GM18519 (cell line): Measurements from ENCODE around the gene FRAS1.
"Not testable (repeated sequence)": the region's sequence is repeated elsewhere in the genome, so short reads cannot be mapped to it uniquely, and the experiment has no call there.

ENCODE experiments used
- ATAC-seq: cut with Tn5 transposase; IDR thresholded peaks from one replicate; pipeline ENCODE4 v1.9.1; 2021; ENCODE audit warnings: mild to moderate bottlenecking, moderate library complexity; ENCODE audit not compliant: unreplicated experiment, low FRiP score

The FRAS1 gene

DNA sequence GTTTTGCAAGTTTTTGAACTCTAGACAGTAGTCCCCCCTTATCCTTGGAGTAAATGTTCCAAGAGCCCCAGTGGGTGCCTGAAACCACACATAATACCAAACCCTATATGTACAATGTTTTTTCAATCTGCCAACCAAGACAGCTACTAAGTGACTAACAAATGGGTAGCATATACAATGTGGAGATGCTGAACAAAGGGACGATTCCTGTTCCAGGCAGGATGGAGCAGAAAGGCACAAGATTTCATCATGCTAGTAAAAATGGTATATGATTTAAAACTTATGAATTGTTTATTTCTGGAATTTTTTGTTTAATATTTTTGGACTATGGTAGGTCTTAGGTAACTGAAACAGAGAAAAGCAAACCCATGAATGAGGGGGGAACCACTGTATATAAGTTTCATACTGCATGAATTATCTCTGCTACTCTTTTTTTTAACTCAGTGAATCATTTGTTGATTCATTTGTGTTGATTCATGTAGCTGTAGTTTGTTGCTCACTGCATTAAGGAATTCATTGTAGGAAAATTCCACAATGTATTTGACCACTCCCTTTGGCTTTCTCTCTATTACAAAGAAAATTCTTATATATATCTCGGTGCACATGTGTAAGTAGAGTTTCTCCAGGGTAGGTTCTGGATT is 472.6 kb downstream of the FRAS1 start:
- ATAC-seq, result no peak

DNA sequence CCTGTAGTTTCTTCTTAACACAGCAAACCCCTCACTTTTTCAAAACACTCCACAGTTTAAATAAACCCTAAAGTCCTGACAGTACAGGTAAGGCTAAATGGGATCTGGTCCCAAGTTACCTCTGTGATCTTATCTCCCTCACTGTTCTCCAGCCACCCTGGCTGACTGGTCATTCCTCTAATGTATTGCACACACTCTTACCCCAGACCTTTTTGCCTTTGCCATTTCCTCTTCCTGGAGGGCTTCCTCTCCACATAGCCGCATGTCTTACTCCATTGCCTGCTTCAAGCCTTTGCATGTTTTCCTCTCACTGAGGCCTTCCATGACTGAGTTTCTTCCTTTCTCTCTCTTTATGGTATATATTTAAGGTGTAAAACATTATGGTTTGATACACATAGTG is 474.9 kb downstream of the FRAS1 start:
- ATAC-seq, result no peak

DNA sequence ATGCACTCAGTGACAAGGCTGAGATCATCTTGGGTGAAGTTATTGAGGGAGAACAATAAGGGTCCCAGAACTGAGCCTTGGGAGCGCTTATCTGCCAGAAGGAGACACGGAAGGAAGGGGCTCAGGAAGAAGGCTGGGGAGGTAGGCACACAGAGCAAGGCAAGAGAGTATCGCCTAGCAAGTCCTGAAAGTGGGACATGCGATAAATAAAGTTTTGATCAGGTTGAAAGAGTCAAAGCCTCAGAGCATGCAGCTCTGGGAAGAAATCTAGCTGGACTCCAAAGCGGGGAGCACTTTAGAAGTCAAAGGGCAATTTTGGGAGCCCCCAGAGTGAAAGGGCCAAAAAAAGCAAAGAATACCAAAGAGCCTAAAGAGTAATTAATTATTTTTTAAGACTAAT is 476.7 kb downstream of the FRAS1 start:
- ATAC-seq, result no peak

- no peak for ATAC-seq
Observed at GRCh38 chr4:78534286-78534955, 477.3 kb downstream of the FRAS1 start.

DNA sequence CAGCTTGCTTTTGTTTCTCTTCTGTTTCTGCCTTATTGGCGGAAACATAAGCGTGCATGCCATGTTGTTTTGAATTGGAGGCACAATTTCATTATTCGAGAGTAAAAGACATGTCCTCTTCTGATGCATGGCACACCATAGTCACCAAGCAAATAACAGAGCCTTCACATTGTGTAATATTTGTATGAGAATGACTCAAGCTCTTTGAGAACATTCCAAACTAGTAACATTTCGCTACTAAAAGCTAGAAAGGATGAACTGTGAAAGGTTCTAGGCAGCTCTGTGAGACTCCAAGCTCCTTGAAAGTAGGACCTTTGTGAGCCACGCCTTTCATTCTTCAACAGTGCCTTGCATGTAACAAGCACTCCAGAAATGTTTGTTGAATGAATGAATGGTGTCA is 485.2 kb downstream of the FRAS1 start:
- no peak for ATAC-seq

GRCh38 chr4:78543424-78544125 is 486.5 kb downstream of the FRAS1 start:
- ATAC-seq, result no peak

DNA sequence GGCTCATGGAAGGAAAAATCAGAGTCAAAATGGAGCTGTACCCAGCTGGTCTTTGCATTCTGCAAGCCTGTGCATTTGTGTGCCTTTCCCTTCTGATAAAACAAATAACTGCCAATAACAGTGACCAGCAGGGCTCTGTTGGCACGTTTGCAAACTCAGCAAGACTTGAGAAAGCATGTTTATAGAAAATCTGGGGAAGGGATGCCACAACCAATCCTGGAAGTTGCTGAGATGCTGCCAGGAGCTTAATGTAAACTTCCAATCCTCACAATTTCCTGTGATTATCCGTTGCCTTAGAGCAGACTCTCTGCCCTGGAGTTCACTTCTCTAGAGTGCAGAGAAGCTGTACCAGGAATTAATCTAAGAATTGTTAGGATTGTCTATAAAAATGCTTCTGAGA is 487.6 kb downstream of the FRAS1 start:
- ATAC-seq, result no peak

DNA sequence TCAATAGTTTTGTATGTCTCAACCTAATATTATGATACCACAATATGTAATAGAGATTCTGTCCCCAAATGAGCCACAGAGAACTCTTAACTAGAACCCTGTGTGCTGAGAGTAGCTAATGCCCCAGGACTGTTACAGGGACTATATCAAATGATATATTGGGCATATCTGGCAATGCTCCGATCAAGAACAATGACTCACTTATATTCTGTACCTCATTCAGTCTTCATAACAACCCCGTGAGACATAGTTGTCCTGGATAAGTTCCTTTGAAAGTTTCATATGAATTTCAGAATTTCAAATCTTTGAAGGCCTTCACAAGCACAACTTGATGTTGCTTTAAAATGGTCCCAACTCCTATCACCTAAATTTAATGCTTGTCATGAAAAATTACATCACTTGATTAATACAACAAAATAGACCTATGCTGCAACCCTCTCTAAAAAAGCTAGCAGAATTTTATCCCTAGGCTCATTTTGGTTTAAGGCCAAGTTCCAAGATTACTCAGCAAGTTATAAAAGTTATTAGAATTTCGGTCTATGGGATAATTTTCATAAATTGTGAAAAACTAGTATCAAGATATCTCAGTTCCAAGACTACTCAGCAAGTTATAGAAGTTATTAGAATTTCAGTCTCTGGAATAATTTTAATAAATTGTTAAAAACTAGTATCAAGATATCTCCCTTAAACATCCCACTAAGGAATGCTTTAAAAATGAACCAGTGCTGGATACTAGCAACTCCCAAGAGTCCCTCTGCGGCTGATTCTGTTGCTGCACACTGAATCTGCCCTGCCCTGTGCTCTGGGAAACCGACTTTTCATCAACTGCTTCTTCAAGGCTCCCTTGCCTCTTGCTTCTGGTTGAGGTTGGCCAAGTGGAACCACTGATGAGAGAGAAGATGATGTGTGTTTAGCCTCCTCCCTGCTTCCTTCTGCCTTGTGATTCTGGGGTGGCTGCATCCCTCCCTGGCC is 488.4 kb downstream of the FRAS1 start:
- ATAC-seq, result no peak

DNA sequence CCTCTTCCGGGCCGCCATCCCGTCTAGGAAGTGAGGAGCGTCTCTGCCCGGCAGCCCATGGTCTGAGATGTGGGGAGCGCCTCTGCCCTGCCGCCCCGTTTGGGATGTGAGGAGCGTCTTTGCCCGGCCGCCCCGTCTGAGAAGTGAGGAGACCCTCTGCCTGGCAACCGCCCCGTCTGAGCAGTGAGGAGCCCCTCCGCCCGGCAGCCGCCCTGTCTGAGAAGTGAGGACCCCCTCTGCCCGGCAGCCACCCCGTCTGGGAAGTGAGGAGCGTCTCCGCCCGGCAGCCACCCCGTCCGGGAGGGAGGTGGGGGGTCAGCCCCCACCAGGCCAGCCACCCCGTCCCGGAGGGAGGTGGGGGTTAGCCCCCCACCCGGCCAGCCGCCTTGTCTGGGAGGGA is 490.8 kb downstream of the FRAS1 start:
- ATAC-seq, result not testable (repeated sequence)

GRCh38 chr4:78548889-78549288 is 491.8 kb downstream of the FRAS1 start:
- not testable (repeated sequence) for ATAC-seq

DNA sequence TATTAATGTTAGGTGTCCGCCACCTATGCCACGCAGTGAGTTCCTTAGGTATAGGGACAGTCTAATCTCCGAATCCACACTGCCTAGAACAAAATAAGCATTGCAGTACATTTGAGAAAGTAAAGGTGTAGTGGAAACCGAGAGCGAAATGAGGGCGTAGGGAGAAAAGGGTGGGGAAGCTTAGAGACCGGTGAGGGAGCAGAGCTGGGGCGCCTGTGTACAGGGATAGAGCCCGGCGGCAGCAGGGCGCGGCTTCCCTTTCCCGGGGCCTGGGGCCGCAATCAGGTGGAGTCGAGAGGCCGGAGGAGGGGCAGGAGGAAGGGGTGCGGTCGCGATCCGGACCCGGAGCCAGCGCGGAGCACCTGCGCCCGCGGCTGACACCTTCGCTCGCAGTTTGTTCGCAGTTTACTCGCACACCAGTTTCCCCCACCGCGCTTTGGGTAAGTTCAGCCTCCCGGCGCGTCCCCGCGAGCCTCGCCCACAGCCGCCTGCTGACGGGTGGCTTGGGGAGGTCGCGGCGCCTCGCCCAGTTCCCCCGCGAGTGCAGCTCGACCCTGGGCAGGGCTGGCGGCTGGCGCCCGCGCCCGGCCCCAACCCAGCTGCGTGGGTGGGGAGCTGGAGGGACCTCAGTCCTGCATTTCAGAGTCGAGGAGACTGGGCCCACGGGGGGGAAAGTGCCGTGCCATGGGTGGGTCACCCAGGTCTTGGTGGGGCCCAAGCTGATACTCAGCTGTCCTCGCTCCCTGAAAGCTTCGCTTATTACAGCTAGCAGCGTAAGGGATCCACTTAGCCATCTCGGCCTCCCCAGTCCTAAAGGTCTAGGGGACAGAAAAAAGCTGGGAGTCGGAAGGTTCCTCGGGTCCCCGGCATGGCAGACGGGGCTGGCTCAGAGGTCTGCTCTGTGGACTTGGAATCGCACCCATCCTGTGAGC is 494.6 kb downstream of the FRAS1 start, which contains the start of gene ANXA3:
TSS of gene ANXA3 (plus strand) at position 351 of the 932 bp plus-strand sequence. CDS start 2,704 bp downstream, outside the sequence.
- no peak for ATAC-seq

- ATAC-seq, result no peak
Observed at GRCh38 chr4:78552389-78553042, 495.4 kb downstream of the FRAS1 start.

DNA sequence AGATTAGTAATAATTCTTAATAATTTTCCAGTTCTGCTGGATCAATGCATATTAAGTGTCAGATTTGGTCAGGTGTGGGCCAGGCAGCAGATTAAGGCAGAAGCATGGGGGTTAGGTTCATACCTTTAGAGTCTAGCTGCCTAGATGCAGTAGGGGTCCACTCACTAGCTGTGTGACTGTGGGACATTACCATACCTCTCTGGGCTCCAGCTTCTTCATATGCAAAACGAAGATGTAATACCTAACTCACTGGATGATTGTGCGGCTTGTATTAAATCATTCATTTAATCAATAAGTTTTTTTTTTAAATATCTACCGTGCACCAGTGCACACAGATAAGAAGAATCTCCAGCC is 495.9 kb downstream of the FRAS1 start:
- no peak for ATAC-seq

DNA sequence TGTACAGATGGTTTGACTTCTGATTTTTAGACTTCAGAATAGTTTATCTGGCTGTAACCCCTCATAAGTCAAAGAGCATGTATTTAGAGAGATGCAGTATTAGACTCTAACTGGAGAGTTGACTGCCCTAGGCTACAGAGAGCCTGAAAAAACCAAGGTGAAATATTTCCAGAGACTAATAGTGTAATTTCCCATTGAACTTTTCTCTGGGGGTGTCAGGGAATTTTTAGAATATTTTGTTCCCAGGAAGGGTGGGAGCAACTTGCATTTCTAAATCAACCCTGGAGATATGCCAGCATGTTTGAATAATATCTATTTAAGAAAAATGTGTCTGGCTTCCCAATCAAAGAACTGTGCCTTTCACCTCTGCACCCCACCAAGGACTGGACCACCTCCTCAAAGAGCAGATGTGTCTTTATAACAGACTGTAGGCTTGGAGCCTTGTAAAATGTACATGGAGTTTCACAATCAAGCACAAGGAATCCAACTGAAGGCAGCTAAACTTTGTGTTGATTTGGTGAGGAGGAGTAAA is 496.5 kb downstream of the FRAS1 start:
- ATAC-seq, result no peak

GRCh38 chr4:78556665-78557064 is 499.5 kb downstream of the FRAS1 start:
- no peak for ATAC-seq

DNA sequence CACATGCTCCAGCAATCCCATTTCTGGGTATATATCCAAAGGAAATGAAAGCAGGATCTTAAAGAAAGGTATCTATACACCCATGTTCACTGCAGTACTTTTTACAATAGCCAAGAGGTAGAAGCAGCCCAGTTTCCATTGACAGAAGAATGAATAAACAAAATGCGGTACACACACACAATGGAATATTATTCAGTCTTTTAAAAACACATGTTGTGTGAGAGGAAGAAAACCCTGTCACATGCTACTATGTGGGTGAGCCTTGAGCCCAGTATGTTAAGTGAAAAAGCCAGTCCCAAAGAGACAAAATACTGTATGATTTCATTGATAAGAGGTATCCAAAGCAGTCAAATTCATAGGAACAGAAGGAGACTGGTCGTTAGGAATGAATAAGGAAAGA is 500.7 kb downstream of the FRAS1 start:
- ATAC-seq, result no peak

- no peak for ATAC-seq
Observed at GRCh38 chr4:78558410-78558809, 501.3 kb downstream of the FRAS1 start.

DNA sequence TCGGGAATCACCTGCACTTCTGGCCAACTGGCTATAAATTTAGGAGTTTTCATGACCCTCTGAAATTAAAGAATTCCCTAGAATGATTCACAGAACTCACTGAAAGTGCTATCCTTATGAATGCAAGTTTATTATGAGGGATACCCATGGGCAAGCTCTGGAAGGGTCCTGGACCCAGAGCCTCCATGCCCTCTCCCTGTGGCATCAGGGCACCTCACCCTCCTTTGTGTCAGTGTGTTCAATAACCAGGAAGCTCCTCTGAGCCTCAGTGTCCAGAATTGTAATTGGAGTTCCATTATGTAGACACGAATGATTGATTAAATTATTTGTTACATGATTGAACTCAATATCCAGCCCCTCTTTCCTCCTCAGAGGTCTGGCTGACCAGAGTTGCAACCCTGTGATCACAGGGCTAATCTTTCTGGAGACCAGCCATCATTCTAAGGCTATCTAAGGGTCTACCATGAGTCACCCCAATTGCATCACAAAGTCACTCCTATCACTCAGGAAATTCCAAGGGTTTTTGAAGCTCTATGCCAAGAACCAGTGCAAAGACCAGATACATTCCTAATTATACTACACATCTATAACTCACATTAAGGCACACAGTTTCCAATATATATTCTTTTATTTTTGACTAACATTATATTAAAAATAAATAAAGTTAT is 503.3 kb downstream of the FRAS1 start:
- ATAC-seq, result no peak
